ENCODE data around the gene KY. TPM values are rescaled to one million over a fixed set of nuclear protein-coding genes. Genes with fewer than 3 reads are reported as not detected.

KY gene
- total RNA-seq, 4 donors from 2014 or later = 0.20 to 2.2 (median 1.5) TPM; not detected in 1

- DNase-seq (ENCODE audit: low spot score in 2 of 2) = no peak
- no peak for TF ChIP-seq CTCF (IDR thresholded peaks at IDR 0.05)
- no peak for TF ChIP-seq EP300 (IDR thresholded peaks at IDR 0.05)
- TF ChIP-seq POLR2A (IDR thresholded peaks at IDR 0.05) = no peak
- Histone ChIP-seq H3K27me3 (no peaks in the 10 kb centered on the region), H3K9me3 (no peaks in the 10 kb centered on the region), H3K27ac (no peak overlapping the region), H3K36me3 (no peaks in the 10 kb centered on the region), H3K4me3 (no peak overlapping the region), H3K4me1 (peaks cover 0 to 16% (median 0%) of the 10 kb centered on the region in 4 donors)
- WGBS, 2 donors = 78 to 79% methylated on average over 11 of the region's 11 CpGs
Observed at GRCh38 chr3:134610432-134611385, 40.1 kb downstream of the KY start.

- Histone ChIP-seq H3K27me3 (no peaks in the 10 kb centered on the region), H3K36me3 (no peaks in the 10 kb centered on the region), H3K4me3 (no peak overlapping the region), H3K27ac (no peak overlapping the region), H3K4me1 (peaks cover 0 to 16% (median 0%) of the 10 kb centered on the region in 4 donors), H3K9me3 (no peaks in the 10 kb centered on the region)
- DNase-seq (ENCODE audit: low spot score in 2 of 2) = no peak
- WGBS, 2 donors = 64 to 80% methylated on average over 7 to 10 of the region's 10 CpGs
- TF ChIP-seq CTCF (IDR thresholded peaks at IDR 0.05) = no peak
- no peak for TF ChIP-seq EP300 (IDR thresholded peaks at IDR 0.05)
- no peak for TF ChIP-seq POLR2A (IDR thresholded peaks at IDR 0.05)
Observed at GRCh38 chr3:134609821-134610431, 40.9 kb downstream of the KY start.

- Histone ChIP-seq H3K27ac (no peak overlapping the region), H3K36me3 (no peaks in the 10 kb centered on the region), H3K4me1 (peaks cover 0 to 16% (median 0%) of the 10 kb centered on the region in 4 donors), H3K4me3 (no peak overlapping the region), H3K27me3 (no peaks in the 10 kb centered on the region), H3K9me3 (no peaks in the 10 kb centered on the region)
- TF ChIP-seq CTCF (IDR thresholded peaks at IDR 0.05) (no peak), POLR2A (IDR thresholded peaks at IDR 0.05) (no peak), EP300 (IDR thresholded peaks at IDR 0.05) (no peak)
- no peak for DNase-seq (ENCODE audit: low spot score in 2 of 2)
- 78 to 81% methylated on average over 10 of the region's 10 CpGs for WGBS, 2 donors
Observed at GRCh38 chr3:134608771-134609435, 41.9 kb downstream of the KY start.

GRCh38 chr3:134608023-134608770, 42.6 kb downstream of the KY start:
- TF ChIP-seq CTCF (IDR thresholded peaks at IDR 0.05) = no peak
- no peak for TF ChIP-seq EP300 (IDR thresholded peaks at IDR 0.05)
- TF ChIP-seq POLR2A (IDR thresholded peaks at IDR 0.05) = no peak
- 87 to 91% methylated on average over 3 to 6 of the region's 6 CpGs for WGBS, 2 donors

More at GRCh38 chr3:134608023-134608770, 42.6 kb downstream of the KY start:
- H3K27ac ChIP-seq = no peak overlapping the region
- H3K9me3 ChIP-seq = no peaks in the 10 kb centered on the region
- DNase-seq (ENCODE audit: low spot score in 2 of 2) = no peak
- no peaks in the 10 kb centered on the region for H3K27me3 ChIP-seq
- no peak overlapping the region for H3K4me3 ChIP-seq
- no peaks in the 10 kb centered on the region for H3K36me3 ChIP-seq
- peaks cover 0 to 16% (median 0%) of the 10 kb centered on the region in 4 donors for H3K4me1 ChIP-seq

Measured in tibial nerve (tissue), 4 donors.